Measurements from ENCODE around the gene MCTP2. TPM values are rescaled to one million over a fixed set of nuclear protein-coding genes. Genes with fewer than 3 reads are reported as not detected.

Gene MCTP2
- total RNA-seq, 4 donors from 2014 or later = 12.0 to 18.3 (median 15.2) TPM

- Histone ChIP-seq H3K4me3 (no peak overlapping the region), H3K36me3 (no peaks in the 10 kb centered on the region), H3K4me1 (peaks cover 0 to 6% (median 0%) of the 10 kb centered on the region in 4 donors), H3K9me3 (no peaks in the 10 kb centered on the region), H3K27me3 (no peaks in the 10 kb centered on the region), H3K27ac (no peak overlapping the region)
- DNase-seq (ENCODE audit: low spot score in 2 of 2) = no peak
- WGBS, 2 donors = 68 to 79% methylated on average over 3 of the region's 3 CpGs
- TF ChIP-seq POLR2A (IDR thresholded peaks at IDR 0.05) = no peak
- TF ChIP-seq EP300 (IDR thresholded peaks at IDR 0.05) = no peak
- TF ChIP-seq CTCF (IDR thresholded peaks at IDR 0.05) = no peak
Measured at GRCh38 chr15:94259863-94260262, 28.5 kb downstream of the MCTP2 start.

GRCh38 chr15:94262201-94262600 lies 30.8 kb downstream of the MCTP2 start:
- TF ChIP-seq CTCF (IDR thresholded peaks at IDR 0.05) (no peak), POLR2A (IDR thresholded peaks at IDR 0.05) (no peak), EP300 (IDR thresholded peaks at IDR 0.05) (no peak)
- no peaks in the 10 kb centered on the region for H3K36me3 ChIP-seq
- no peak overlapping the region for H3K27ac ChIP-seq
- H3K4me3 ChIP-seq = no peak overlapping the region
- WGBS, 2 donors = 44 to 90% methylated on average over 1 of the region's 1 CpG
- no peaks in the 10 kb centered on the region for H3K27me3 ChIP-seq
- no peaks in the 10 kb centered on the region for H3K4me1 ChIP-seq
- H3K9me3 ChIP-seq = no peaks in the 10 kb centered on the region
- DNase-seq (ENCODE audit: low spot score in 2 of 2) = no peak

- H3K4me3 ChIP-seq = no peak overlapping the region
- no peaks in the 10 kb centered on the region for H3K9me3 ChIP-seq
- H3K4me1 ChIP-seq = no peaks in the 10 kb centered on the region
- no peaks in the 10 kb centered on the region for H3K36me3 ChIP-seq
- 37 to 45% methylated on average over 7 of the region's 7 CpGs for WGBS, 2 donors
- no peaks in the 10 kb centered on the region for H3K27me3 ChIP-seq
- TF ChIP-seq CTCF (IDR thresholded peaks at IDR 0.05) (no peak), EP300 (IDR thresholded peaks at IDR 0.05) (no peak), POLR2A (IDR thresholded peaks at IDR 0.05) (no peak)
- DNase-seq (ENCODE audit: low spot score in 2 of 2) = no peak
- H3K27ac ChIP-seq = peak overlapping the region in 1 of 4 donors; percentile 5
Measured at GRCh38 chr15:94263341-94264273, 32.2 kb downstream of the MCTP2 start.

GRCh38 chr15:94265009-94265408 lies 33.6 kb downstream of the MCTP2 start:
- no peaks in the 10 kb centered on the region for H3K4me1 ChIP-seq
- H3K9me3 ChIP-seq = no peaks in the 10 kb centered on the region
- DNase-seq (ENCODE audit: low spot score in 2 of 2) = no peak
- no peaks in the 10 kb centered on the region for H3K36me3 ChIP-seq
- H3K27ac ChIP-seq = no peak overlapping the region
- TF ChIP-seq EP300 (IDR thresholded peaks at IDR 0.05) (no peak), POLR2A (IDR thresholded peaks at IDR 0.05) (no peak), CTCF (IDR thresholded peaks at IDR 0.05) (no peak)
- 93 to 94% methylated on average over 4 of the region's 4 CpGs for WGBS, 2 donors
- H3K27me3 ChIP-seq = no peaks in the 10 kb centered on the region
- no peak overlapping the region for H3K4me3 ChIP-seq

GRCh38 chr15:94265982-94266381 lies 34.6 kb downstream of the MCTP2 start:
- no peaks in the 10 kb centered on the region for H3K4me1 ChIP-seq
- H3K27me3 ChIP-seq = no peaks in the 10 kb centered on the region
- H3K27ac ChIP-seq = no peak overlapping the region
- H3K4me3 ChIP-seq = no peak overlapping the region
- no peaks in the 10 kb centered on the region for H3K9me3 ChIP-seq
- 73 to 77% methylated on average over 6 of the region's 6 CpGs for WGBS, 2 donors
- no peak for DNase-seq (ENCODE audit: low spot score in 2 of 2)
- TF ChIP-seq CTCF (IDR thresholded peaks at IDR 0.05) = no peak
- no peak for TF ChIP-seq POLR2A (IDR thresholded peaks at IDR 0.05)
- TF ChIP-seq EP300 (IDR thresholded peaks at IDR 0.05) = no peak
- H3K36me3 ChIP-seq = no peaks in the 10 kb centered on the region
